ENCODE data around the gene KCNA3.
A peak's percentile ranks its signal among the peaks of the same experiment; 100 is the strongest.
"Not testable (repeated sequence)": the region's sequence is repeated elsewhere in the genome, so short reads cannot be mapped to it uniquely, and the experiment has no call there.

KCNA3 gene

DNA sequence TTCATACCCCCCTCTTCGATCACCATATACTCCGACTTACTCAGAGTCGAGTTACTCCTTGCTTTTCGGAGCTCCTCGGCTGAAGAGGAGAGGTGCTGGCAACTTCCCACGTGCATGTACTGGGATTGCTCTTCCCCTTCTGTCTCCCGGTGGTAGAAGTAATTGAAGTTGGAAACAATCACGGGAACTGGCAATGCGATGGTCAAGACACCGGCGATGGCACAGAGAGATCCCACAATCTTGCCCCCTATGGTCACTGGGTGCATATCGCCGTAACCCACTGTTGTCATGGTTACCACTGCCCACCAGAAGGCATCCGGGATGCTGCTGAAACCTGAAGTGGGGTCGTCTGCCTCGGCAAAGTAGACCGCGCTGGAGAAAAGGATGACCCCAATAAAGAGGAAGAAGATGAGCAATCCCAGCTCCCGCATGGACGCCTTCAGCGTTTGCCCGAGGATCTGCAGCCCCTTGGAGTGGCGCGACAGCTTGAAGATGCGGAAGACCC lies 1.5 kb downstream of the KCNA3 start:
- DNase-seq (peak; percentile 42 to 56 (median 46)), ATAC-seq (replicated peaks) (peak; percentile 4)
- no peaks in the 10 kb centered on the region for H3K27me3 Mint-ChIP-seq
- no peaks in the 10 kb centered on the region for H3K9me3 Mint-ChIP-seq
- peak overlapping the region; percentile 100 for H3K27ac Mint-ChIP-seq
- H3K4me3 Mint-ChIP-seq, result peak overlapping the region in 1 of 2 donors; percentile 100
- peaks cover 32 to 53% of the 10 kb centered on the region in 2 donors for H3K4me1 Mint-ChIP-seq (ENCODE audit: low read depth in 2 of 2)
- peaks cover 60% of the 10 kb centered on the region for H3K36me3 Mint-ChIP-seq (ENCODE audit: insufficient read depth)

DNA sequence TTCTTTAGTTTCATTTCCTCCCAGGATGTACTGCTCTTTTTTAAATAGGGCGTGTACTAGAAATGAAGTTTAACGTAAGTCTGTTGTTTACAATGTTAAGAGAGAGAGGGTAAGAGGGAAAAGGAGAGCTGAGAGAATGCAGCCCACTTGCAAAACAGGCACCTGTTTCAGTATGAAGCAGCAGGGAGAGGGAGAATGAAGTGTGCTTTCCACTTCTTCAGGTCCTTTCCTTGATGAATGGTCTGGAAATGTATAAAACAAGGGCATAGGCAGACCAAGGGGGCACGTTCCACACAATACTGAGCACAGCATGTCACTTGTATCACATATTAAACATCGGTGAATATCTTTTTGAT lies 2.0 kb downstream of the KCNA3 start:
- DNase-seq, result peak; percentile 43 to 67 (median 52)
- Mint-ChIP-seq H3K4me3 (peak overlapping the region in 1 of 2 donors; percentile 100), H3K27me3 (no peaks in the 10 kb centered on the region), H3K27ac (peak overlapping the region; percentile 100), H3K4me1 (ENCODE audit: low read depth in 2 of 2) (peaks cover 32 to 58% of the 10 kb centered on the region in 2 donors), H3K9me3 (no peaks in the 10 kb centered on the region), H3K36me3 (ENCODE audit: insufficient read depth) (peaks cover 65% of the 10 kb centered on the region)
- ATAC-seq (replicated peaks), result peak; percentile 43

DNA sequence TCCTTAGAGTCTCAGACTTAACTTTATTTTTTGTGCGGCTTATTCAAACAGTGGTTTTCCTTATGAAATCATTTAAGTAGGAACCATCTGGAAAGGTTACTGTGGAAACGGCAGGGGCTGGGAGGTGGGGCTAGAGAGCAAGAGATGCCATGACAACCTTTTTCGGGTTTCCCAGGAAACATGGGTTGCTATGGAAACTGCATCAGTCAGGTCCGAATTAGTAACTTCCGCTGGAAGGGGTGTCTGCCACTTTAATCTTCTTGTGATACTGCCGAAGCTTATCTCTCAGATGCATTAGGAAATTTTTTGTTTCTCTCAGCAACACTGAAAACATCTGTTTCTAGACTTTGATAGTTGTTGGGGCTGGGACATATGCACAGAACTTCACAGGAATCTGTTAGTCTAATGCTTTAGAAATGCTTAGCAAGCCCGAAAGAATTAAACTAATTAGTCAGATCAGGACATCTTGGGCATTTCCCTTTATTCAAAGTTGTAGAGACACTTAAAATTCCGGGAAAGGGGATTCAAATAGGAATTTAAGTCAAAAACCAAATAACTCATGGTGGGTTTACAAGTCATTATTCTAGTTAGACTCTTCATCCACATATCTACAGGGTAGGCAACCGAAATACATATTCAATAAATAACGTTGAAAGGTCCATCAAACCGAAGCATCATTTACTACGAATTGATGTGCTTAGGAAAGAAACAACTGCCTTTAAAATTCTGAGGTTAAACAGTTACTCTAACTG lies 2.6 kb downstream of the KCNA3 start:
- ATAC-seq (replicated peaks), result peak; percentile 42
- H3K27ac Mint-ChIP-seq, result peak overlapping the region; percentile 100
- H3K4me3 Mint-ChIP-seq, result peak overlapping the region in 1 of 2 donors; percentile 100
- peak; percentile 75 to 79 (median 79) for DNase-seq
- peaks cover 32 to 56% of the 10 kb centered on the region in 2 donors for H3K4me1 Mint-ChIP-seq (ENCODE audit: low read depth in 2 of 2)
- no peaks in the 10 kb centered on the region for H3K9me3 Mint-ChIP-seq
- H3K36me3 Mint-ChIP-seq (ENCODE audit: insufficient read depth), result peaks cover 69% of the 10 kb centered on the region
- no peaks in the 10 kb centered on the region for H3K27me3 Mint-ChIP-seq

GRCh38 chr1:110671361-110671760 lies 3.4 kb downstream of the KCNA3 start:
- Mint-ChIP-seq H3K27me3 (no peaks in the 10 kb centered on the region), H3K27ac (peak overlapping the region; percentile 100), H3K4me3 (peak overlapping the region in 1 of 2 donors; percentile 100), H3K36me3 (ENCODE audit: insufficient read depth) (peaks cover 66% of the 10 kb centered on the region), H3K4me1 (ENCODE audit: low read depth in 2 of 2) (peaks cover 27 to 48% of the 10 kb centered on the region in 2 donors), H3K9me3 (no peaks in the 10 kb centered on the region)
- ATAC-seq (replicated peaks) (no peak), DNase-seq (no peak)

DNA sequence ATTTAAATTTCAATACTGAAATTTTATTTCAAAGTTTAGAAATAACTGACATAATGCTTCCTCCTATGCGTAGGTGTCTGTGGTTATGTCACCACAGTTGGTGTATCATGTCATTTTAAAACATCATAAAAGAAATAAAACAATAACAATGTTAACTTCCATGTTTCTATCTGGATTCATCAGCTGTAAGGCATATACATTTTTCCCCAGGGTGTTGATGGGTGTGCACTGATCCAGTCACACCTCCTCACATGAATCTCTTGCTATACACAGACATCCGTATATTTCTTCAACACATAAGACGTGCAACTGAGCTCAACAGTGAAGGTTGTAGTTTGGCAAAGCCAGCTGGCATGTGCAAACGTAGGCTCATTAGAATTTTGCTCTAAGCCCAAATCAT lies 6.2 kb downstream of the KCNA3 start:
- Mint-ChIP-seq H3K4me1 (ENCODE audit: low read depth in 2 of 2) (peaks cover 20 to 38% of the 10 kb centered on the region in 2 donors), H3K9me3 (no peaks in the 10 kb centered on the region), H3K36me3 (ENCODE audit: insufficient read depth) (peaks cover 42% of the 10 kb centered on the region), H3K27me3 (no peaks in the 10 kb centered on the region), H3K4me3 (peak overlapping the region in 1 of 2 donors; percentile 63), H3K27ac (peak overlapping the region in 1 of 2 donors; percentile 89)
- peak; percentile 31 for ATAC-seq (replicated peaks)
- DNase-seq, result no peak

- H3K4me1 Mint-ChIP-seq (ENCODE audit: low read depth in 2 of 2), result peaks cover 14 to 44% of the 10 kb centered on the region in 2 donors
- no peaks in the 10 kb centered on the region for H3K27me3 Mint-ChIP-seq
- H3K27ac Mint-ChIP-seq, result peak overlapping the region in 1 of 2 donors; percentile 89
- peaks cover 42% of the 10 kb centered on the region for H3K36me3 Mint-ChIP-seq (ENCODE audit: insufficient read depth)
- DNase-seq, result no peak
- peak overlapping the region in 1 of 2 donors; percentile 63 for H3K4me3 Mint-ChIP-seq
- ATAC-seq (replicated peaks), result no peak
- no peaks in the 10 kb centered on the region for H3K9me3 Mint-ChIP-seq
Observed at GRCh38 chr1:110667776-110668175, 7.0 kb downstream of the KCNA3 start.

- no peak for DNase-seq
- Mint-ChIP-seq H3K27me3 (no peaks in the 10 kb centered on the region), H3K4me1 (ENCODE audit: low read depth in 2 of 2) (peaks cover 5 to 21% of the 10 kb centered on the region in 2 donors), H3K27ac (peak overlapping the region; percentile 7 to 46), H3K4me3 (no peak overlapping the region), H3K9me3 (peaks cover 0 to 2% of the 10 kb centered on the region in 2 donors), H3K36me3 (ENCODE audit: insufficient read depth) (peaks cover 57% of the 10 kb centered on the region)
- no peak for ATAC-seq (replicated peaks)
Observed at GRCh38 chr1:110663241-110663640, 11.5 kb downstream of the KCNA3 start.

DNA sequence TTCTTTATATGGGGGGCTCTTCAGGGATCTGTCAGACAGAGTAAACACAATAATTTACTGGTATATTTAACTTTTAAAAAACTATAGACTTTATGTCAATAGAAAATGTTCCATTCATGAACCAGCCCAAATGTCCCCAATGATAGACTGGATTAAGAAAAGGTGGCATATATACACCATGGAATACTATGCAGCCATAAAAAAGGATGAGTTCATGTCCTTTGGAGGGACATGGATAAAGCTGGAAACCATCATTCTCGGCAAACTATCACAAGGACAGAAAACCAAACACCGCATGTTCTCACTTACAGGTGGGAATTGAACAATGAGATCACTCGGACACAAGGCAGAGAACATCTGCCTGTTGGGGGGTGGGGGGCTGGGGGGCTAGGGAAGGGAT lies 15.2 kb downstream of the KCNA3 start:
- ATAC-seq (replicated peaks); H3K27ac Mint-ChIP-seq; H3K27me3 Mint-ChIP-seq; H3K4me3 Mint-ChIP-seq; H3K9me3 Mint-ChIP-seq; DNase-seq: not testable (repeated sequence)
- peaks cover 65% of the 10 kb centered on the region for H3K36me3 Mint-ChIP-seq (ENCODE audit: insufficient read depth)
- H3K4me1 Mint-ChIP-seq (ENCODE audit: low read depth in 2 of 2), result peaks cover 6 to 31% of the 10 kb centered on the region in 2 donors

DNA sequence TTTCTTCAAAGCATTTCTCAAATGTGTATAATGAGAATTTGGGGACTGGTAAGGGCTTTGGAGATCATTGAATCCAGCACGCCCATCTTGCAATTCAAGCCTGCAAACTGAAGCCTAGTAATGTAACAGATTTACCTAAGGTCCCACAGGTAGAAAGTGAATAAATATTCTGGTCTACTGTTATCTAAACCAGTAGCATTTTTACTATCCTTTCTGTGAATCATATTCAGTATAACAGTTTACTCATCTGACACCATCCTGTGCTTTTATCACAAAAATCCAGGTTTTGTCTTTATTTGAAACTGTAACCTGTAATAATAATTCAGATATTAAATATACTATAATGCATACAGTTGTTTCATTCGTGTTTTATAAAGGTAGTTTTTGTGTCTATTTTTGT lies 17.4 kb downstream of the KCNA3 start:
- Mint-ChIP-seq H3K27me3 (no peaks in the 10 kb centered on the region), H3K27ac (peak overlapping the region; percentile 77 to 88), H3K9me3 (peaks cover 0 to 2% of the 10 kb centered on the region in 2 donors), H3K36me3 (ENCODE audit: insufficient read depth) (peaks cover 59% of the 10 kb centered on the region), H3K4me1 (ENCODE audit: low read depth in 2 of 2) (peaks cover 7 to 32% of the 10 kb centered on the region in 2 donors), H3K4me3 (no peak overlapping the region)
- ATAC-seq (replicated peaks), result no peak
- no peak for DNase-seq

GRCh38 chr1:110650609-110651008 lies 24.1 kb downstream of the KCNA3 start:
- Mint-ChIP-seq H3K4me1 (ENCODE audit: low read depth in 2 of 2) (peaks cover 16 to 34% of the 10 kb centered on the region in 2 donors), H3K9me3 (no peaks in the 10 kb centered on the region), H3K4me3 (peak overlapping the region in 1 of 2 donors; percentile 12), H3K27me3 (no peaks in the 10 kb centered on the region), H3K27ac (peak overlapping the region in 1 of 2 donors; percentile 73), H3K36me3 (ENCODE audit: insufficient read depth) (peaks cover 12% of the 10 kb centered on the region)
- DNase-seq (no peak), ATAC-seq (replicated peaks) (no peak)

GRCh38 chr1:110648417-110648816 lies 26.3 kb downstream of the KCNA3 start:
- peaks cover 3% of the 10 kb centered on the region for H3K36me3 Mint-ChIP-seq (ENCODE audit: insufficient read depth)
- no peaks in the 10 kb centered on the region for H3K9me3 Mint-ChIP-seq
- peaks cover 23 to 41% of the 10 kb centered on the region in 2 donors for H3K4me1 Mint-ChIP-seq (ENCODE audit: low read depth in 2 of 2)
- DNase-seq, result no peak
- no peak overlapping the region for H3K27ac Mint-ChIP-seq
- H3K27me3 Mint-ChIP-seq, result no peaks in the 10 kb centered on the region
- ATAC-seq (replicated peaks), result no peak
- no peak overlapping the region for H3K4me3 Mint-ChIP-seq

- H3K4me1 Mint-ChIP-seq (ENCODE audit: low read depth in 2 of 2), result peaks cover 29 to 44% of the 10 kb centered on the region in 2 donors
- peaks cover 3% of the 10 kb centered on the region for H3K36me3 Mint-ChIP-seq (ENCODE audit: insufficient read depth)
- H3K9me3 Mint-ChIP-seq, result no peaks in the 10 kb centered on the region
- H3K27me3 Mint-ChIP-seq, result no peaks in the 10 kb centered on the region
- H3K4me3 Mint-ChIP-seq, result no peak overlapping the region
- no peak overlapping the region for H3K27ac Mint-ChIP-seq
- DNase-seq (no peak), ATAC-seq (replicated peaks) (peak; percentile 81)
Observed at GRCh38 chr1:110647254-110647891, 27.4 kb downstream of the KCNA3 start.

DNA sequence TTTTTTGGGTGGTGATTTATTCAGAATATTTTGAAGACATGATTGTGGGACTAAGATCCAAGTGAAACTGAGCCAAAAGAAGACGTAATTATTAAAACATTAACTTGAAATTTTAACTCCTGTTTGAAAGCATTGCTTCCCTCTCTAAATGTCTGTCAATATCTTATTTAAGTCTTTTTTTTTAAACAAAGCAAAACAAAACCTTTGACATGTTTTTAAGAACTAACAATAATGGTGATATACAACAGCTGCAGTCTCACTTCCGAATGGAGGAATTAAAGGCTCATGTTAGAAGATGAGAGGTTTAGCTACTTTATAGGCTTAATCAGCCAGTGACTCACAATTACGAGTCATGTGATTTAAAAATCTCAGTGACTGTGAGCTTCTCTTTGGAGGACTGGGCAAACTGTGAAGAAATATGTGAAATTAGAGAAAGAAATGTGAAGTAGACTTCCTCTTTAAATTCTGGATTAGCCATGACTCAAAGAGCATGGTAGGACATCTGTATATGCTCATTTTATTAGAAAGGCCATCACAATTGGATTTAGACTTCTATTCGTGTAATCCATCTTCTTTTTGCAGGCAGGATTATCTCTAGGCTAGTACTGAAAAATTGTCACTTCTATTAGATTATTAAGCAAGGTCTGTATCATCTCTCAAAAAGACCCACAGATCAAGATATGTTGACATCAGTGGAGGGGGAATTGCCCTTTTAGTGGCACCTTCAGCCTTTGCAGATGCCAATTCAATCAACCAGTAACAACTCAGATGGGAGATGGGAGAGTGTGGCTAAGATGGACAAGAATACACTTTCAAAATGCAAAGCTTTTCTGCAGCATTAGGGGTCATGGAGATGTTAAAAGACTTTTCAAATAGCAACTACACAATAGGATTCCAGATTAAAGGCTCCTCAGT lies 28.7 kb downstream of the KCNA3 start:
- H3K27me3 Mint-ChIP-seq, result no peaks in the 10 kb centered on the region
- H3K36me3 Mint-ChIP-seq (ENCODE audit: insufficient read depth), result peaks cover 3% of the 10 kb centered on the region
- peak overlapping the region in 1 of 2 donors; percentile 23 for H3K27ac Mint-ChIP-seq
- peaks cover 36 to 46% of the 10 kb centered on the region in 2 donors for H3K4me1 Mint-ChIP-seq (ENCODE audit: low read depth in 2 of 2)
- peak overlapping the region; percentile 40 to 49 for H3K4me3 Mint-ChIP-seq
- ATAC-seq (replicated peaks) (peak; percentile 20), DNase-seq (no peak)
- H3K9me3 Mint-ChIP-seq, result peaks cover 0 to 6% of the 10 kb centered on the region in 2 donors
